Measurements from ENCODE around the gene HDAC11. TPM values are rescaled to one million over a fixed set of nuclear protein-coding genes. Genes with fewer than 3 reads are reported as not detected.
"Not testable (repeated sequence)": the region's sequence is repeated elsewhere in the genome, so short reads cannot be mapped to it uniquely, and the experiment has no call there.

Gene HDAC11
- total and polyA plus RNA-seq, 3 experiments from 2014 or later, result 2.6 to 7.5 (median 3.2) TPM

GRCh38 chr3:13519006-13519791 is 39.1 kb downstream of the HDAC11 start:
- H3K27ac Mint-ChIP-seq, result no peak overlapping the region
- Histone ChIP-seq H3K4me1 (ENCODE audit: insufficient read depth, low read length) (no peaks in the 10 kb centered on the region), H3K4me3 (ENCODE audit: low read length) (no peak overlapping the region), H3K9me3 (ENCODE audit: low read length) (no peaks in the 10 kb centered on the region), H3K27ac (ENCODE audit: low read depth, low read length) (no peak overlapping the region), H3K36me3 (ENCODE audit: insufficient read depth, low read length) (no peaks in the 10 kb centered on the region), H3K27me3 (ENCODE audit: insufficient read depth, low read length, poor library complexity, severe bottlenecking) (no peaks in the 10 kb centered on the region)
- no peak overlapping the region for H3K4me3 Mint-ChIP-seq
- H3K4me1 Mint-ChIP-seq, result no peaks in the 10 kb centered on the region
- POLR2A ChIA-PET, result no interaction called here
- H3K36me3 Mint-ChIP-seq, result peaks cover 0 to 4% (median 0%) of the 10 kb centered on the region in 3 donors
- CTCF ChIA-PET, result no interaction called here
- no peak for DNase-seq
- peaks cover 2 to 8% of the 10 kb centered on the region in 2 donors for H3K27me3 Mint-ChIP-seq
- H3K9me3 Mint-ChIP-seq, result peaks cover 0 to 5% (median 2%) of the 10 kb centered on the region in 5 donors

GRCh38 chr3:13520326-13520880 is 40.3 kb downstream of the HDAC11 start:
- H3K27me3 ChIP-seq (ENCODE audit: insufficient read depth, low read length, poor library complexity, severe bottlenecking), result no peaks in the 10 kb centered on the region
- peaks cover 0 to 4% (median 0%) of the 10 kb centered on the region in 3 donors for H3K36me3 Mint-ChIP-seq
- no peaks in the 10 kb centered on the region for H3K9me3 ChIP-seq (ENCODE audit: low read length)
- no peak overlapping the region for H3K27ac Mint-ChIP-seq
- H3K4me1 ChIP-seq (ENCODE audit: insufficient read depth, low read length), result no peaks in the 10 kb centered on the region
- H3K4me3 ChIP-seq (ENCODE audit: low read length), result no peak overlapping the region
- DNase-seq, result no peak
- H3K36me3 ChIP-seq (ENCODE audit: insufficient read depth, low read length), result no peaks in the 10 kb centered on the region
- no peak overlapping the region for H3K4me3 Mint-ChIP-seq
- no peak overlapping the region for H3K27ac ChIP-seq (ENCODE audit: low read depth, low read length)
- POLR2A ChIA-PET, result no interaction called here
- no peaks in the 10 kb centered on the region for H3K4me1 Mint-ChIP-seq
- peaks cover 2 to 8% of the 10 kb centered on the region in 2 donors for H3K27me3 Mint-ChIP-seq
- CTCF ChIA-PET, result no interaction called here
- peaks cover 0 to 5% (median 2%) of the 10 kb centered on the region in 5 donors for H3K9me3 Mint-ChIP-seq

GRCh38 chr3:13521309-13521708 is 41.2 kb downstream of the HDAC11 start:
- POLR2A ChIA-PET, result no interaction called here
- no peaks in the 10 kb centered on the region for H3K4me1 ChIP-seq (ENCODE audit: insufficient read depth, low read length)
- no peak overlapping the region for H3K4me3 ChIP-seq (ENCODE audit: low read length)
- H3K9me3 ChIP-seq (ENCODE audit: low read length), result no peaks in the 10 kb centered on the region
- no peak overlapping the region for H3K27ac ChIP-seq (ENCODE audit: low read depth, low read length)
- H3K27me3 Mint-ChIP-seq, result peaks cover 2 to 8% of the 10 kb centered on the region in 2 donors
- H3K36me3 Mint-ChIP-seq, result peaks cover 0 to 4% (median 0%) of the 10 kb centered on the region in 3 donors
- H3K9me3 Mint-ChIP-seq, result peaks cover 0 to 5% (median 2%) of the 10 kb centered on the region in 5 donors
- H3K27ac Mint-ChIP-seq, result no peak overlapping the region
- H3K36me3 ChIP-seq (ENCODE audit: insufficient read depth, low read length), result no peaks in the 10 kb centered on the region
- H3K27me3 ChIP-seq (ENCODE audit: insufficient read depth, low read length, poor library complexity, severe bottlenecking), result no peaks in the 10 kb centered on the region
- DNase-seq, result no peak
- no peak overlapping the region for H3K4me3 Mint-ChIP-seq
- no peaks in the 10 kb centered on the region for H3K4me1 Mint-ChIP-seq
- CTCF ChIA-PET, result no interaction called here

GRCh38 chr3:13521749-13522148 is 41.6 kb downstream of the HDAC11 start:
- H3K4me1 Mint-ChIP-seq; H3K9me3 ChIP-seq (ENCODE audit: low read length); H3K27ac ChIP-seq (ENCODE audit: low read depth, low read length); H3K27me3 ChIP-seq (ENCODE audit: insufficient read depth, low read length, poor library complexity, severe bottlenecking); H3K4me3 Mint-ChIP-seq; H3K4me3 ChIP-seq (ENCODE audit: low read length); H3K9me3 Mint-ChIP-seq; POLR2A ChIA-PET; DNase-seq; H3K36me3 ChIP-seq (ENCODE audit: insufficient read depth, low read length); H3K4me1 ChIP-seq (ENCODE audit: insufficient read depth, low read length); CTCF ChIA-PET; H3K27me3 Mint-ChIP-seq; H3K36me3 Mint-ChIP-seq; H3K27ac Mint-ChIP-seq: not testable (repeated sequence)

GRCh38 chr3:13522236-13522635 is 42.1 kb downstream of the HDAC11 start:
- Histone ChIP-seq H3K9me3 (ENCODE audit: low read length) (no peaks in the 10 kb centered on the region), H3K36me3 (ENCODE audit: insufficient read depth, low read length) (no peaks in the 10 kb centered on the region), H3K4me3 (ENCODE audit: low read length) (no peak overlapping the region), H3K27me3 (ENCODE audit: insufficient read depth, low read length, poor library complexity, severe bottlenecking) (no peaks in the 10 kb centered on the region), H3K27ac (ENCODE audit: low read depth, low read length) (no peak overlapping the region), H3K4me1 (ENCODE audit: insufficient read depth, low read length) (no peaks in the 10 kb centered on the region)
- POLR2A ChIA-PET, result no interaction called here
- CTCF ChIA-PET, result no interaction called here
- Mint-ChIP-seq H3K27ac (no peak overlapping the region), H3K27me3 (peaks cover 2 to 8% of the 10 kb centered on the region in 2 donors), H3K4me3 (no peak overlapping the region), H3K9me3 (peaks cover 0 to 5% (median 2%) of the 10 kb centered on the region in 5 donors), H3K36me3 (peaks cover 0 to 4% (median 0%) of the 10 kb centered on the region in 3 donors), H3K4me1 (no peaks in the 10 kb centered on the region)
- no peak for DNase-seq

GRCh38 chr3:13524979-13525669 is 45.0 kb downstream of the HDAC11 start:
- Histone ChIP-seq H3K4me1 (ENCODE audit: insufficient read depth, low read length) (no peaks in the 10 kb centered on the region), H3K27me3 (ENCODE audit: insufficient read depth, low read length, poor library complexity, severe bottlenecking) (no peaks in the 10 kb centered on the region), H3K36me3 (ENCODE audit: insufficient read depth, low read length) (no peaks in the 10 kb centered on the region), H3K9me3 (ENCODE audit: low read length) (no peaks in the 10 kb centered on the region), H3K4me3 (ENCODE audit: low read length) (no peak overlapping the region), H3K27ac (ENCODE audit: low read depth, low read length) (no peak overlapping the region)
- Mint-ChIP-seq H3K4me3 (no peak overlapping the region), H3K27me3 (peaks cover 0 to 19% of the 10 kb centered on the region in 2 donors), H3K9me3 (peaks cover 0 to 5% (median 2%) of the 10 kb centered on the region in 5 donors), H3K27ac (no peak overlapping the region), H3K36me3 (peaks cover 0 to 4% (median 0%) of the 10 kb centered on the region in 3 donors), H3K4me1 (no peaks in the 10 kb centered on the region)
- DNase-seq, result no peak
- ChIA-PET POLR2A (no interaction called here), CTCF (no interaction called here)

GRCh38 chr3:13525827-13526625 is 45.9 kb downstream of the HDAC11 start:
- peaks cover 0 to 4% (median 0%) of the 10 kb centered on the region in 3 donors for H3K36me3 Mint-ChIP-seq
- CTCF ChIA-PET, result no interaction called here
- Histone ChIP-seq H3K36me3 (ENCODE audit: insufficient read depth, low read length) (no peaks in the 10 kb centered on the region), H3K4me3 (ENCODE audit: low read length) (no peak overlapping the region), H3K9me3 (ENCODE audit: low read length) (no peaks in the 10 kb centered on the region), H3K27me3 (ENCODE audit: insufficient read depth, low read length, poor library complexity, severe bottlenecking) (no peaks in the 10 kb centered on the region), H3K27ac (ENCODE audit: low read depth, low read length) (no peak overlapping the region), H3K4me1 (ENCODE audit: insufficient read depth, low read length) (no peaks in the 10 kb centered on the region)
- no peaks in the 10 kb centered on the region for H3K4me1 Mint-ChIP-seq
- DNase-seq, result no peak
- peaks cover 0 to 23% of the 10 kb centered on the region in 2 donors for H3K27me3 Mint-ChIP-seq
- H3K27ac Mint-ChIP-seq, result peak overlapping the region in 1 of 8 donors; percentile 65
- no peak overlapping the region for H3K4me3 Mint-ChIP-seq
- peaks cover 0 to 5% (median 2%) of the 10 kb centered on the region in 5 donors for H3K9me3 Mint-ChIP-seq
- POLR2A ChIA-PET, result no interaction called here

- ChIA-PET CTCF (no interaction called here), POLR2A (no interaction called here)
- Histone ChIP-seq H3K4me3 (ENCODE audit: low read length) (no peak overlapping the region), H3K27me3 (ENCODE audit: insufficient read depth, low read length, poor library complexity, severe bottlenecking) (no peaks in the 10 kb centered on the region), H3K9me3 (ENCODE audit: low read length) (no peaks in the 10 kb centered on the region), H3K36me3 (ENCODE audit: insufficient read depth, low read length) (no peaks in the 10 kb centered on the region), H3K4me1 (ENCODE audit: insufficient read depth, low read length) (no peaks in the 10 kb centered on the region), H3K27ac (ENCODE audit: low read depth, low read length) (no peak overlapping the region)
- no peak overlapping the region for H3K4me3 Mint-ChIP-seq
- H3K27me3 Mint-ChIP-seq, result peaks cover 0 to 23% of the 10 kb centered on the region in 2 donors
- no peak for DNase-seq
- H3K27ac Mint-ChIP-seq, result peak overlapping the region in 1 of 8 donors; percentile 43
- H3K9me3 Mint-ChIP-seq, result peaks cover 0 to 2% (median 2%) of the 10 kb centered on the region in 5 donors
- H3K4me1 Mint-ChIP-seq, result no peaks in the 10 kb centered on the region
- H3K36me3 Mint-ChIP-seq, result peaks cover 0 to 4% (median 0%) of the 10 kb centered on the region in 3 donors
These were observed 46.5 kb downstream of the HDAC11 start for GRCh38 chr3:13526626-13526949.
